ENCODE results near the gene ABHD8.

- TF ChIP-seq POLR2A (IDR thresholded peaks at IDR 0.05; ENCODE audit: low read length) (no peak), GATA1 (IDR thresholded peaks at IDR 0.05; ENCODE audit: low read depth, low read length) (no peak)
Measured at GRCh38 chr19:17312189-17313113, 9.2 kb upstream of the ABHD8 start.
